Left lung (tissue), 10 donors: ENCODE results near the gene XIRP2. TPM values are rescaled to one million over a fixed set of nuclear protein-coding genes. Genes with fewer than 3 reads are reported as not detected.

ENCODE experiments used
- ATAC-seq: fragments of 200-7000 bp; cut with Tn5 transposase; one replicate; pipeline ENCODE4 v1.9.1; 2020; ENCODE audit warnings: moderate library complexity
- DNase-seq, 4 donors: peaks; one replicate each; pipeline ENCODE4 v3.0.0-alpha.2; 2013 to 2020
- H3K27ac ChIP-seq, 2 donors: fragments of 200-600 bp; sonication (generic) in 1 of 2; one replicate each; pipeline versions ENCODE4 v1.5.0 to v1.8.0; 2020 to 2021
- H3K27me3 ChIP-seq, 2 donors: fragments of 200-600 bp; sonication (generic) in 1 of 2; one replicate each; pipeline versions ENCODE4 v1.5.0 to v1.8.0; 2020 to 2021
- H3K36me3 ChIP-seq, 2 donors: fragments of 200-600 bp; sonication (generic) in 1 of 2; one replicate each; pipeline versions ENCODE4 v1.5.0 to v1.8.0; 2020 to 2021
- H3K4me1 ChIP-seq, 2 donors: fragments of 200-600 bp; one replicate each; pipeline ENCODE4 v1.8.0; 2021
- H3K4me3 ChIP-seq, 2 donors: fragments of 200-600 bp; sonication (generic) in 1 of 2; one replicate each; pipeline versions ENCODE4 v1.5.0 to v1.8.0; 2020 to 2021; ENCODE audit warnings: mild to moderate bottlenecking in 1 of 2
- H3K9me3 ChIP-seq, 2 donors: fragments of 200-600 bp; sonication (generic) in 1 of 2; one replicate each; pipeline versions ENCODE4 v1.5.0 to v1.8.0; 2020 to 2021
- intact Hi-C, 2 donors: fragments of 100-400 bp; cut with DNase I; formaldehyde crosslinking; loops; one replicate each; pipeline versions ENCODE4 v1.11.2 to v1.14.2; 2022
- polyA plus RNA-seq, 6 donors: library from polyadenylated mRNA; unstranded; fragments of 120-200 nt; gene quantifications; one replicate each; pipeline ENCODE4 v1.2.1, GENCODE V29; 2013; ENCODE audit not compliant: insufficient read length in 6 of 6
- total RNA-seq, 2 donors: library from RNA; stranded (reverse); fragmentation: NEBNext Ultra II Directional; extraction: Animal tissue kit (Norgen Biotek cat#: 25700); gene quantifications; one replicate each; pipeline ENCODE4 v1.2.1, GENCODE V29; 2021
- TF ChIP-seq, protein P1 (sequence below), 2 donors: fragments of 200-600 bp; sonication (generic) in 1 of 2; IDR thresholded peaks; one replicate each; pipeline versions ENCODE4 v1.5.0 to v1.8.0; 2021; ENCODE audit warnings: antibody characterized with exemption in 2 of 2
- donor health status: DM: no; HTN: yes; CAD: no.
- donor health status: DM: no; HTN: no; CAD: no.

The XIRP2 gene
- total and polyA plus RNA-seq, 8 donors = 0.08 to 0.37 (median 0.27) TPM

DNA sequence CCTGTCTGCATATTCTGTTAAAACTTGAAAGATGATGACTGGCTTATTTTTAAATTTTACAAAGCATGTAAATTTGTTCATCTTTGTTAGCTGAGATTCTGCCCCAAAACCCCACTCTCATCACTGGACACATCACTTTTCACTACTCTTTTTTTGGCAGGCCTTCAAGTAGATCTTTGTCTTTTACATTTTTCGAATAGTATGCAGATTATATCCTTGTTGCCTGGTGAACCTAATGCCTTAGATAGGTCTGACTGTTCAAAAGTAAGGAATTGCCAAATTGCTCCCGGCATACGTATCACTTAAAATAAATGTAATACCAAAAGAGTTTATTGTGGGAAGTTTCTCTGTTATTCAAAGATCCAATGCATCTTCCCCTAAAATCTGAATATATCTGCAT is 303.3 kb downstream of the XIRP2 start:
- ATAC-seq (no peak), DNase-seq (no peak)
- no peak overlapping the region for H3K4me3 ChIP-seq
- no peaks in the 10 kb centered on the region for H3K27me3 ChIP-seq
- H3K4me1 ChIP-seq = peaks cover 0 to 3% of the 10 kb centered on the region in 2 donors
- H3K36me3 ChIP-seq = no peaks in the 10 kb centered on the region
- no peak overlapping the region for H3K27ac ChIP-seq
- TF ChIP-seq, protein P1, sequence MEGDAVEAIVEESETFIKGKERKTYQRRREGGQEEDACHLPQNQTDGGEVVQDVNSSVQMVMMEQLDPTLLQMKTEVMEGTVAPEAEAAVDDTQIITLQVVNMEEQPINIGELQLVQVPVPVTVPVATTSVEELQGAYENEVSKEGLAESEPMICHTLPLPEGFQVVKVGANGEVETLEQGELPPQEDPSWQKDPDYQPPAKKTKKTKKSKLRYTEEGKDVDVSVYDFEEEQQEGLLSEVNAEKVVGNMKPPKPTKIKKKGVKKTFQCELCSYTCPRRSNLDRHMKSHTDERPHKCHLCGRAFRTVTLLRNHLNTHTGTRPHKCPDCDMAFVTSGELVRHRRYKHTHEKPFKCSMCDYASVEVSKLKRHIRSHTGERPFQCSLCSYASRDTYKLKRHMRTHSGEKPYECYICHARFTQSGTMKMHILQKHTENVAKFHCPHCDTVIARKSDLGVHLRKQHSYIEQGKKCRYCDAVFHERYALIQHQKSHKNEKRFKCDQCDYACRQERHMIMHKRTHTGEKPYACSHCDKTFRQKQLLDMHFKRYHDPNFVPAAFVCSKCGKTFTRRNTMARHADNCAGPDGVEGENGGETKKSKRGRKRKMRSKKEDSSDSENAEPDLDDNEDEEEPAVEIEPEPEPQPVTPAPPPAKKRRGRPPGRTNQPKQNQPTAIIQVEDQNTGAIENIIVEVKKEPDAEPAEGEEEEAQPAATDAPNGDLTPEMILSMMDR (IDR thresholded peaks at IDR 0.05) = no peak
- H3K9me3 ChIP-seq = no peaks in the 10 kb centered on the region
- intact Hi-C loops = no loop called here

GRCh38 chr2:167192833-167193232 is 304.6 kb downstream of the XIRP2 start:
- no peak for ATAC-seq
- intact Hi-C loops = no loop called here

GRCh38 chr2:167196461-167197252 is 308.4 kb downstream of the XIRP2 start:
- no peak overlapping the region for H3K4me3 ChIP-seq
- no peaks in the 10 kb centered on the region for H3K36me3 ChIP-seq
- TF ChIP-seq, protein P1 (IDR thresholded peaks at IDR 0.05) = no peak
- peaks cover 0 to 9% of the 10 kb centered on the region in 2 donors for H3K4me1 ChIP-seq
- H3K27me3 ChIP-seq = no peaks in the 10 kb centered on the region
- no peaks in the 10 kb centered on the region for H3K9me3 ChIP-seq
- DNase-seq (peak in 3 of 4 donors; percentile 35 to 57 (median 57)), ATAC-seq (peak; percentile 60)
- H3K27ac ChIP-seq = no peak overlapping the region
- intact Hi-C loops = no loop called here

More at GRCh38 chr2:167192833-167193232, 304.6 kb downstream of the XIRP2 start:
- H3K4me3 ChIP-seq = no peak overlapping the region
- TF ChIP-seq, protein P1 (IDR thresholded peaks at IDR 0.05) = no peak
- peaks cover 0 to 9% of the 10 kb centered on the region in 2 donors for H3K4me1 ChIP-seq
- no peak overlapping the region for H3K27ac ChIP-seq
- no peaks in the 10 kb centered on the region for H3K36me3 ChIP-seq
- no peaks in the 10 kb centered on the region for H3K27me3 ChIP-seq
- no peaks in the 10 kb centered on the region for H3K9me3 ChIP-seq
- DNase-seq = no peak

DNA sequence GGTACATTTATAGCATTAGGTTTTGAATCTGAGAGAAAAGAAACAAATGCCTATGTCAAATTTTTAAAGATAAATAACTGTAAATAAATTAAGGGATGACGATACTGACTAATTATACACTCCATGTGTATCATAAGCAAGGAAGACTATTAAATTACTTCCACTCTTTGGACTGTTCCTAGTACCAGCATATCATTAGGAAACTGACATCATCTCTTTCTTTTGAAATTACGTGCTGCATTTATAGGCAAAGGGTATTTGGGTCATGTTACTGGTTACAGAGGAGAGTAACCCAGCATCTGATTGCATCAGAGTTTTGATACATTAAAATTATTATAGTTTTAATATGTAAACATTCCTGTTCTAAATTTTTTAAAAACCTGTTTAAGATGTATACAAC is 309.7 kb downstream of the XIRP2 start:
- H3K27me3 ChIP-seq = no peaks in the 10 kb centered on the region
- no peaks in the 10 kb centered on the region for H3K36me3 ChIP-seq
- H3K4me3 ChIP-seq = no peak overlapping the region
- TF ChIP-seq, protein P1 (IDR thresholded peaks at IDR 0.05) = no peak
- H3K27ac ChIP-seq = no peak overlapping the region
- peaks cover 0 to 9% of the 10 kb centered on the region in 2 donors for H3K4me1 ChIP-seq
- intact Hi-C loops = no loop called here
- ATAC-seq (no peak), DNase-seq (no peak)
- H3K9me3 ChIP-seq = no peaks in the 10 kb centered on the region

DNA sequence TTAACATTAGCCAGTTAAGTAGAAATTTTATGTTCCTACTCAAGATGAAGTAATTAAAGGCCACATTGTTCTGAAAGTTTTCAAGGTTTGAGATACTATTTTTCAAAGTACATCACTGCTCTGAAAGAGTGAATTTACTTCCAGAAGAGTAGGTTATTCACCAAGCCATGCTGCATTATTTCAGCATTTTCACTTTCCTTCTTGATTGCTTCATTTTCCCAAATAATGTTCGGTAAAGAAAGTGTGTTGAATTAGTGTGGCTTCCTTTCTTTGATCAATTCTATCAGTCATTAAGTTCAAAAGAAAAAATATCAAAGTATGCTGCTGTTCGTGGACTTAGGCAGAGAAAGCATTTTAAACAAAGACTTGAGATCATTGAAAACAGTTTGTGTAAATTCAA is 310.3 kb downstream of the XIRP2 start:
- no peaks in the 10 kb centered on the region for H3K36me3 ChIP-seq
- H3K27me3 ChIP-seq = no peaks in the 10 kb centered on the region
- DNase-seq (no peak), ATAC-seq (no peak)
- TF ChIP-seq, protein P1 (IDR thresholded peaks at IDR 0.05) = no peak
- intact Hi-C loops = no loop called here
- H3K9me3 ChIP-seq = no peaks in the 10 kb centered on the region
- peaks cover 0 to 9% of the 10 kb centered on the region in 2 donors for H3K4me1 ChIP-seq
- no peak overlapping the region for H3K4me3 ChIP-seq
- H3K27ac ChIP-seq = no peak overlapping the region
